GM21529 (cell line): ENCODE measurements around the gene SH3PXD2A.

Source experiments
- ATAC-seq: cut with Tn5 transposase; IDR thresholded peaks from one replicate; pipeline ENCODE4 v1.9.1; 2021; ENCODE audit not compliant: unreplicated experiment

Gene SH3PXD2A

DNA sequence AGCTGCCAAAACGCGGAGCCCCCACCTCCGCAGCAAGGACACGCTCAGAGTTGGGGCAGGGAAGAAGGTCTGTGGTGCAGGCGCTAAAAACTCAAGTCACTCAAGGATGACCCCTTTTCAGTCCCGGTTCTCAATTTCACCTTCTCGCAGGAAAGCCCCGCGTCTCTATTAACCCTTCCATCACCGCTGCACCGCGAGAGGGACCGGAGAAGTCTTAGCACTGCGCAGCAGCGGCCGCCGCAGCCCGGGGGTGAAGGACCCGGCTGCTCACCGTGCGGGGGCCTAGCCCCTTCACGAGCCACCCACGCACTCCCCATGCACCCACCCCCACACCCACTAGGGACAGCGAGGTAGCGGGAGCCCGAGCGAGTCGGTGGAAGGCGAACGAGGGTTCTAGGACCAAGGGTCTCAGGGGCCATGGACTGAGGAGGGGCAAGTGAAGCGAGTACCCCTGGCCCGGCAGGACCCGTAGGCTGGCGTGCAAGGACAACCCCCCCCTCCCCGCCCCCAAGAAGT, 162.9 kb downstream of the SH3PXD2A start:
- ATAC-seq: peak; percentile 53

DNA sequence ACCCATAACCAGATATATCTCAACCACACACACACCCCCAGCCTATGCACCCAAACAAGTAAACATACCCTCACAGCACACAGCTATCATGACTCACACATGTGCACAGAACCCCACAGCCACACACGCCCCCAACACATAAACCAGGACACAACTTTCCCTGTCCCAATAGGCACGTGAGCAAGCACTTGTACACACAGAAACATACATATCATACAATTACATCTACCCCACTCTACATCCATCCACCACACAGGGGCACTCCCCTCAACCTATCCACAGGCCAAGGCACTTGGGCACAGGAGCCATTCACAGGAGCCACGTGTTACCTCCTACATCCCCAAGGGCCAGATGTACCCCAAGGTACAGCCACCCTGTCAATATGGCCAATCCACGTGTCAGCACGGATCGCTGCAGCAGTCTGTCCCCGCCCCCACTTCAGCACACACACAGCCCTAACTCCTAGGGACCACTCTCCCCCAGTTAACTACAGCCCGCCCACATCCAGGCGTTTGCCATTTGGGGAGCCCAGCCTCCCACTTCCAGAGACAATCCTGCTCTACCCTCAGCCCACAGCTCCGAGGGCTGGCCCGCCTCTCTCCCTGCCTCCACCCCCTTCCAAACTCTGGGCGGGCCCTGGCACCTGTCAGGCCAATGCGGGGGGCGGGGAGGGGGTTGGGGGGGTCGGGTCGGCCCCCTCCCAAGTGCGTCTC, 163.5 kb downstream of the SH3PXD2A start:
- ATAC-seq: peak; percentile 30

DNA sequence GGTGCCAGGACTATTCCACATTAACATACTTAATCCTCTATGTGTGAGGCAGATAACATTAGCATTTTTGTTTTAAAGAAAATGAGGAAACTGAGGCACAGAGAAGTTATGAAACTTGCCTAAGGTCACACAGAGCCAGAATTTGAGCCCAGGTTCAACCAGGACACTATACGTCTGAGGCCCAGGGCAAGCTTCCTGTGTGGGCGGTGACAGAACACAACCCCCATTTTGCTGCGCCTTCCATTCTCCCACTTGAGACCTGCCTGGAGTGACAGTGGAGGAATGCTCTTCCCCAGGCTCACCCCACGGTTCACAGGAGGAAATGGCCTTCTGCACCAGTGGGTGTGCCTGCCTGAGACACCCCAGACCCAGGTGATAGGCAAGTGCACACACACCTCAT, 164.1 kb downstream of the SH3PXD2A start:
- no peak for ATAC-seq

GRCh38 chr10:103690281-103690680, 165.1 kb downstream of the SH3PXD2A start:
- ATAC-seq: no peak

DNA sequence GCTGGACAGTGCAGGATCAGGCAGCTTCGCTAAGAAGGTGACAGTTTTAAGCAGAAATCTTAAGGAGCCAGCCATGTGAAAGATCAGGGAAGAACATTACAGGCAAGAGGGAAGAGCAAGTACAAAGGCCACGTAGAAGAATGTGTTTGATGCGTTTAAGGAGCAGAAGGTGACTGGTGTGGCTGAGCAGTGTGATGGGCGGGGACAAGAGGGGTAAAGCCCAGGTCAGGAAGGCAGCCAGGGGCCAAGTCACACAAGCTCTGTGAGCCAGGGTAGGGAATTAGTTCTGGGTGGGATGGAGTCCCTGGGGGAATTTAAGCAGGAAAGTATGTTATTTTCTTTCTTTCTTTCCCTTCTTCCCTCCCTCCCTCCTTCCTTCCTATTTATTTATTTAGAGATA, 166.9 kb downstream of the SH3PXD2A start:
- ATAC-seq: no peak

GRCh38 chr10:103687718-103688117, 167.7 kb downstream of the SH3PXD2A start:
- no peak for ATAC-seq

DNA sequence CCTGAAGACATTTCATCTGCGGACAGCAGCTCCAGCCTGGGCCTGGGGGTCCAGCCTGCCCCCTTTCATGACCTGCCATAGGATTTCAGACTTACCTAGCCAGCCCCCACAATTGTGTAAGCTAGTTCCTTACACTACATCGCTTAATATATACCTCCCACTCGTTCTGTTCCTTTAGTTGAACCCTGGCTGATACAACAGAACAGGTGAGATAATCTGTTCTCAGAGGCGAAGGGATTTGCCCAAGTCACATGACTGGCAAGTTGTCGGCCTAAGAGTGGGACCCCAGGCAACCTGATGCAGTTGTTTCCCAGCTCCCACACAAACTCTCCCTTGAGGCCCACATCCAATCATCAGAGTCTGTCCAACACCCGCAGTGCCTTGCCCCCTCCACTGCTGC, 168.2 kb downstream of the SH3PXD2A start:
- no peak for ATAC-seq

GRCh38 chr10:103685880-103686669, 169.3 kb downstream of the SH3PXD2A start:
- peak; percentile 85 for ATAC-seq

GRCh38 chr10:103683851-103684250, 171.5 kb downstream of the SH3PXD2A start:
- ATAC-seq: no peak

- no peak for ATAC-seq
Measured at GRCh38 chr10:103682631-103683030, 172.7 kb downstream of the SH3PXD2A start.

- no peak for ATAC-seq
Measured at GRCh38 chr10:103681617-103682399, 173.6 kb downstream of the SH3PXD2A start.

- ATAC-seq: no peak
Measured at GRCh38 chr10:103680869-103681236, 174.5 kb downstream of the SH3PXD2A start.

- peak; percentile 71 for ATAC-seq
Measured at GRCh38 chr10:103679096-103679790, 176.1 kb downstream of the SH3PXD2A start.

DNA sequence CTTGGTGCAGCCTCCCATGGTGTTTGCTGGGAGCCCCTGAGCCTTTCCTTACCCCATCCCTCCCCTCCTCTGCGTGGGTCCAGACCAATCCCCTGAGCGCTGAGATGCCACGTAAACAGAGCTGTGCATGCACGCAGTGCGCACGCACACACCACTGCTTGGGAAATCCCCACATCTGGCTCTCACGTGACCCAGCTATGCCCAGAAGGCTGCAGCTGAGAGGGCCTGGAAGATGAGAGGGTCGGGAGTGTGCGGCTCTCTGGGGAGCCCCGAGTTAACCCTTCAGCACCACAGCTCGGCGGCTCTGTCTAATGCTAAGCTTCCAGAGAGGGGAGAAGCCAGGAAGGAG, 177.2 kb downstream of the SH3PXD2A start:
- peak; percentile 88 for ATAC-seq

- ATAC-seq: no peak
Measured at GRCh38 chr10:103677486-103678177, 177.7 kb downstream of the SH3PXD2A start.

GRCh38 chr10:103676851-103677417, 178.4 kb downstream of the SH3PXD2A start:
- no peak for ATAC-seq

- no peak for ATAC-seq
Measured at GRCh38 chr10:103676058-103676785, 179.2 kb downstream of the SH3PXD2A start.

GRCh38 chr10:103673606-103674005, 181.8 kb downstream of the SH3PXD2A start:
- ATAC-seq: no peak

DNA sequence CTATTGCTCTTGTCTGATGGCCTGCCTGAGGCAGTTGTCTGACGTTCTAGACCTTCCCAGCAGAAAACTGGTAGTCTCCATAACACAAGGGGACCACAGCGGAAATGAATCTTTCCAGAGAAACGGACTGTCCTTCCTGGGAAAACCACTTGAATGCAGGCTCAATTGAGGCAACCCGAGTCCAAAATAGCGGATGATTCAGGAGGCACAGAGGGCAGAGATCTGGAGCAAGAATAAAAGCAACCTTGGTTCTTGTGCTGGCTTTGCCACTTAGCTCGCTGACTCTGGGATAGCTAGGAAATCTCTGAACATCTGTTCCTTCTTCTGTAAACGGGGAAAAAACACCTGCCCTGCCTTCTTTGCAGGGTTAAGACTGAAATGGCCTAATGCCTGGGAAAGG, 183.0 kb downstream of the SH3PXD2A start:
- ATAC-seq: no peak
